ENCODE data around the gene CCDC112. TPM values are rescaled to one million over a fixed set of nuclear protein-coding genes. Genes with fewer than 3 reads are reported as not detected.

The CCDC112 gene
- total RNA-seq, 2 experiments from 2014 or later, result 3.1 to 3.9 TPM

GRCh38 chr5:115317736-115318135 is 21.3 kb upstream of the CCDC112 start:
- H3K4me3 Mint-ChIP-seq, result no peak overlapping the region
- intact Hi-C loops (cut with DNase I, micrococcal nuclease), result no loop called here
- Histone ChIP-seq H3K9me3 (ENCODE audit: control insufficient read depth in 1 of 2, insufficient read depth in 1 of 2, low read length in 2 of 2) (no peaks in the 10 kb centered on the region), H3K27me3 (ENCODE audit: control insufficient read depth in 1 of 2, insufficient read depth in 2 of 2, low read length in 2 of 2) (peaks cover 0 to 5% of the 10 kb centered on the region in 2 experiments), H3K4me1 (ENCODE audit: insufficient read depth, low read length) (no peaks in the 10 kb centered on the region), H3K27ac (ENCODE audit: low read depth in 1 of 2, low read length in 2 of 2) (no peak overlapping the region), H3K4me3 (ENCODE audit: low read length) (no peak overlapping the region), H3K36me3 (ENCODE audit: insufficient read depth, low read length) (no peaks in the 10 kb centered on the region)
- peaks cover 34% of the 10 kb centered on the region for H3K27me3 Mint-ChIP-seq
- no peaks in the 10 kb centered on the region for H3K4me1 Mint-ChIP-seq (ENCODE audit: low read depth)
- ChIA-PET CTCF (interaction anchor here (1.2 kb wide), 1 partner anchor 257 kb away, joined by 3 read pairs; no protein-coding TSS in a partner anchor), POLR2A (no interaction called here)
- no peaks in the 10 kb centered on the region for H3K9me3 Mint-ChIP-seq
- ATAC-seq (ENCODE audit: poor library complexity), result no peak
- H3K36me3 Mint-ChIP-seq (ENCODE audit: low read depth), result no peaks in the 10 kb centered on the region
- no peak for DNase-seq
- no peak overlapping the region for H3K27ac Mint-ChIP-seq
- no peak for TF ChIP-seq CTCF (IDR thresholded peaks at IDR 0.05)

- no peaks in the 10 kb centered on the region for H3K36me3 ChIP-seq (ENCODE audit: insufficient read depth, low read length)
- ChIA-PET POLR2A (no interaction called here), CTCF (no interaction called here)
- no peak overlapping the region for H3K4me3 ChIP-seq (ENCODE audit: low read length)
- H3K4me3 Mint-ChIP-seq, result no peak overlapping the region
- no peaks in the 10 kb centered on the region for H3K4me1 Mint-ChIP-seq (ENCODE audit: low read depth)
- no peak overlapping the region for H3K27ac ChIP-seq (ENCODE audit: low read depth in 1 of 2, low read length in 2 of 2)
- H3K27me3 Mint-ChIP-seq, result peaks cover 30% of the 10 kb centered on the region
- H3K9me3 ChIP-seq (ENCODE audit: control insufficient read depth in 1 of 2, insufficient read depth in 1 of 2, low read length in 2 of 2), result no peaks in the 10 kb centered on the region
- no peaks in the 10 kb centered on the region for H3K9me3 Mint-ChIP-seq
- no peak for TF ChIP-seq CTCF (IDR thresholded peaks at IDR 0.05)
- H3K36me3 Mint-ChIP-seq (ENCODE audit: low read depth), result no peaks in the 10 kb centered on the region
- ATAC-seq (ENCODE audit: poor library complexity), result no peak
- intact Hi-C loops (cut with DNase I, micrococcal nuclease), result no loop called here
- DNase-seq, result no peak
- peaks cover 0 to 5% of the 10 kb centered on the region in 2 experiments for H3K27me3 ChIP-seq (ENCODE audit: control insufficient read depth in 1 of 2, insufficient read depth in 2 of 2, low read length in 2 of 2)
- H3K27ac Mint-ChIP-seq, result no peak overlapping the region
- no peaks in the 10 kb centered on the region for H3K4me1 ChIP-seq (ENCODE audit: insufficient read depth, low read length)
Observed at GRCh38 chr5:115317320-115317719, 20.9 kb upstream of the CCDC112 start.

- Histone ChIP-seq H3K27ac (ENCODE audit: low read depth in 1 of 2, low read length in 2 of 2) (no peak overlapping the region), H3K36me3 (ENCODE audit: insufficient read depth, low read length) (no peaks in the 10 kb centered on the region), H3K9me3 (ENCODE audit: control insufficient read depth in 1 of 2, insufficient read depth in 1 of 2, low read length in 2 of 2) (no peaks in the 10 kb centered on the region), H3K4me3 (ENCODE audit: low read length) (no peak overlapping the region), H3K4me1 (ENCODE audit: insufficient read depth, low read length) (no peaks in the 10 kb centered on the region), H3K27me3 (ENCODE audit: control insufficient read depth in 1 of 2, insufficient read depth in 2 of 2, low read length in 2 of 2) (peaks cover 0 to 19% of the 10 kb centered on the region in 2 experiments)
- DNase-seq, result no peak
- intact Hi-C loops (cut with DNase I, micrococcal nuclease), result loop anchor here in 1 of 2 experiments (5.0 kb wide), 1 partner anchor 754 kb away; no protein-coding TSS in a partner anchor
- ATAC-seq (ENCODE audit: poor library complexity), result no peak
- Mint-ChIP-seq H3K27me3 (peaks cover 43% of the 10 kb centered on the region), H3K4me1 (ENCODE audit: low read depth) (no peaks in the 10 kb centered on the region), H3K4me3 (no peak overlapping the region), H3K36me3 (ENCODE audit: low read depth) (no peaks in the 10 kb centered on the region), H3K9me3 (no peaks in the 10 kb centered on the region), H3K27ac (no peak overlapping the region)
- ChIA-PET POLR2A (no interaction called here), CTCF (interaction anchor here (1.1 kb wide), 1 partner anchor 261 kb away, joined by 3 read pairs; no protein-coding TSS in a partner anchor)
- TF ChIP-seq CTCF (IDR thresholded peaks at IDR 0.05), result no peak
Observed at GRCh38 chr5:115313632-115314031, 17.2 kb upstream of the CCDC112 start.

All from CD4-positive, alpha-beta T cell (primary cell).